ENCODE measurements around the gene ELN. TPM values are rescaled to one million over a fixed set of nuclear protein-coding genes. Genes with fewer than 3 reads are reported as not detected.

Gene ELN
- total RNA-seq, 1 donor from 2014 or later, result 15,554 TPM

GRCh38 chr7:74013539-74014272 lies 14.3 kb upstream of the ELN start:
- Mint-ChIP-seq H3K27me3 (ENCODE audit: low read depth) (no peaks in the 10 kb centered on the region), H3K4me3 (ENCODE audit: unreplicated experiment) (no peak overlapping the region), H3K27ac (ENCODE audit: unreplicated experiment) (peak overlapping the region; percentile 93), H3K36me3 (ENCODE audit: low read depth) (no peaks in the 10 kb centered on the region), H3K9me3 (ENCODE audit: low read depth) (no peaks in the 10 kb centered on the region), H3K4me1 (ENCODE audit: low read depth) (peaks cover 86% of the 10 kb centered on the region)
- TF ChIP-seq CTCF (IDR thresholded peaks at IDR 0.05), result no peak
- no peak for DNase-seq (ENCODE audit: low spot score)

GRCh38 chr7:74014931-74015330 lies 13.0 kb upstream of the ELN start:
- H3K27me3 Mint-ChIP-seq (ENCODE audit: low read depth), result no peaks in the 10 kb centered on the region
- H3K9me3 Mint-ChIP-seq (ENCODE audit: low read depth), result no peaks in the 10 kb centered on the region
- H3K4me1 Mint-ChIP-seq (ENCODE audit: low read depth), result peaks cover 82% of the 10 kb centered on the region
- H3K36me3 Mint-ChIP-seq (ENCODE audit: low read depth), result no peaks in the 10 kb centered on the region
- H3K4me3 Mint-ChIP-seq (ENCODE audit: unreplicated experiment), result no peak overlapping the region
- peak overlapping the region; percentile 63 for H3K27ac Mint-ChIP-seq (ENCODE audit: unreplicated experiment)
- no peak for TF ChIP-seq CTCF (IDR thresholded peaks at IDR 0.05)
- no peak for DNase-seq (ENCODE audit: low spot score)

GRCh38 chr7:74015670-74016069 lies 12.3 kb upstream of the ELN start:
- Mint-ChIP-seq H3K4me3 (ENCODE audit: unreplicated experiment) (no peak overlapping the region), H3K27me3 (ENCODE audit: low read depth) (no peaks in the 10 kb centered on the region), H3K9me3 (ENCODE audit: low read depth) (no peaks in the 10 kb centered on the region), H3K27ac (ENCODE audit: unreplicated experiment) (peak overlapping the region; percentile 61), H3K36me3 (ENCODE audit: low read depth) (no peaks in the 10 kb centered on the region), H3K4me1 (ENCODE audit: low read depth) (peaks cover 81% of the 10 kb centered on the region)
- no peak for DNase-seq (ENCODE audit: low spot score)
- TF ChIP-seq CTCF (IDR thresholded peaks at IDR 0.05), result no peak

GRCh38 chr7:74017125-74017524 lies 10.8 kb upstream of the ELN start:
- no peaks in the 10 kb centered on the region for H3K27me3 Mint-ChIP-seq (ENCODE audit: low read depth)
- no peaks in the 10 kb centered on the region for H3K9me3 Mint-ChIP-seq (ENCODE audit: low read depth)
- H3K27ac Mint-ChIP-seq (ENCODE audit: unreplicated experiment), result peak overlapping the region; percentile 85
- H3K36me3 Mint-ChIP-seq (ENCODE audit: low read depth), result no peaks in the 10 kb centered on the region
- no peak for TF ChIP-seq CTCF (IDR thresholded peaks at IDR 0.05)
- peaks cover 72% of the 10 kb centered on the region for H3K4me1 Mint-ChIP-seq (ENCODE audit: low read depth)
- H3K4me3 Mint-ChIP-seq (ENCODE audit: unreplicated experiment), result no peak overlapping the region
- DNase-seq (ENCODE audit: low spot score), result no peak

GRCh38 chr7:74018246-74018895 lies 9.6 kb upstream of the ELN start:
- Mint-ChIP-seq H3K36me3 (ENCODE audit: low read depth) (no peaks in the 10 kb centered on the region), H3K4me3 (ENCODE audit: unreplicated experiment) (no peak overlapping the region), H3K9me3 (ENCODE audit: low read depth) (no peaks in the 10 kb centered on the region), H3K27me3 (ENCODE audit: low read depth) (no peaks in the 10 kb centered on the region), H3K27ac (ENCODE audit: unreplicated experiment) (peak overlapping the region; percentile 59), H3K4me1 (ENCODE audit: low read depth) (peaks cover 72% of the 10 kb centered on the region)
- no peak for TF ChIP-seq CTCF (IDR thresholded peaks at IDR 0.05)
- no peak for DNase-seq (ENCODE audit: low spot score)

Data from chondrocyte (in vitro differentiated cells).